ENCODE results near the gene NKD2. TPM values are rescaled to one million over a fixed set of nuclear protein-coding genes. Genes with fewer than 3 reads are reported as not detected.

NKD2 gene
- polyA plus RNA-seq, 1 donor (not counting 4 experiments of a cell fraction or from before 2014, with no cell fraction given) = not detected

DNA sequence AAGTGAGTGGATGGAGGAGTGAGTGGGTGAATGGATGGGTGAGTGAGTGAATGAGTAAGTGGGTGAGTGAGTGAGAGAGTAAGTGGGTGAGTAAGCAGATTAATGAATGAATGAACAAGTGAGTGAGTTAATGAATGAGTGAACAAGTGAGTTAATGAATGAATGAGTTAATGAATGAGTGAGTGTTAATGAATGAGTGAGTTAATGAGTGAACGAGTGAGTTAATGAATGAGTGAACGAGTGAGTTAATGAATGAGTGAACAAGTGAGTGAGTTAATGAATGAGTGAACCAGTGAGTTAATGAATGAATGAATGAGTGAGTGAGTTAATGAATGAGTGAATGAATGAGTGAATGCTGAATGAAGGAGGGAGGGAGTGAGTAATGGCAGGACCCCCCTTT, 26.4 kb downstream of the NKD2 start:
- Histone ChIP-seq H3K79me2 (ENCODE audit: control insufficient read depth, insufficient read depth, low read length) (no peaks in the 10 kb centered on the region), H3K9ac (ENCODE audit: control insufficient read depth, extremely low read depth, insufficient read depth, low read length) (no peak overlapping the region), H3K4me3 (ENCODE audit: control insufficient read depth in 2 of 3, extremely low read depth in 1 of 3, insufficient read depth in 2 of 3, low read depth in 1 of 3, low read length in 3 of 3) (no peak overlapping the region), H3K4me2 (ENCODE audit: control insufficient read depth, extremely low read depth, insufficient read depth, low read depth, low read length) (no peak overlapping the region), H3K4me1 (ENCODE audit: control insufficient read depth, extremely low read depth, insufficient read depth, low read length) (no peaks in the 10 kb centered on the region), H2AFZ (ENCODE audit: control insufficient read depth, low read length) (no peak overlapping the region), H3K9me1 (ENCODE audit: control insufficient read depth, extremely low read depth, insufficient read depth, low read length) (no peaks in the 10 kb centered on the region), H3K36me3 (ENCODE audit: control insufficient read depth in 2 of 2, extremely low read depth in 1 of 2, insufficient read depth in 2 of 2, low read length in 2 of 2) (no peaks in the 10 kb centered on the region), H3K27me3 (ENCODE audit: control insufficient read depth, extremely low read depth, insufficient read depth, low read length) (no peaks in the 10 kb centered on the region), H3K9me3 (ENCODE audit: control insufficient read depth, low read depth, low read length) (no peaks in the 10 kb centered on the region), H3K27ac (ENCODE audit: control insufficient read depth, insufficient read depth, low read length) (no peak overlapping the region), H4K20me1 (ENCODE audit: control insufficient read depth, extremely low read depth, insufficient read depth, low read length) (no peaks in the 10 kb centered on the region)
- no peak for FAIRE-seq
- dilution Hi-C loops (cut with MboI; ENCODE audit: extremely low pct_ligation_motif_present, low sequenced_read_pairs) = no loop called here
- TF ChIP-seq EZH2 (IDR thresholded peaks at IDR 0.05; ENCODE audit: low read length) = no peak
- TF ChIP-seq, protein P1, sequence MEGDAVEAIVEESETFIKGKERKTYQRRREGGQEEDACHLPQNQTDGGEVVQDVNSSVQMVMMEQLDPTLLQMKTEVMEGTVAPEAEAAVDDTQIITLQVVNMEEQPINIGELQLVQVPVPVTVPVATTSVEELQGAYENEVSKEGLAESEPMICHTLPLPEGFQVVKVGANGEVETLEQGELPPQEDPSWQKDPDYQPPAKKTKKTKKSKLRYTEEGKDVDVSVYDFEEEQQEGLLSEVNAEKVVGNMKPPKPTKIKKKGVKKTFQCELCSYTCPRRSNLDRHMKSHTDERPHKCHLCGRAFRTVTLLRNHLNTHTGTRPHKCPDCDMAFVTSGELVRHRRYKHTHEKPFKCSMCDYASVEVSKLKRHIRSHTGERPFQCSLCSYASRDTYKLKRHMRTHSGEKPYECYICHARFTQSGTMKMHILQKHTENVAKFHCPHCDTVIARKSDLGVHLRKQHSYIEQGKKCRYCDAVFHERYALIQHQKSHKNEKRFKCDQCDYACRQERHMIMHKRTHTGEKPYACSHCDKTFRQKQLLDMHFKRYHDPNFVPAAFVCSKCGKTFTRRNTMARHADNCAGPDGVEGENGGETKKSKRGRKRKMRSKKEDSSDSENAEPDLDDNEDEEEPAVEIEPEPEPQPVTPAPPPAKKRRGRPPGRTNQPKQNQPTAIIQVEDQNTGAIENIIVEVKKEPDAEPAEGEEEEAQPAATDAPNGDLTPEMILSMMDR (optimal IDR thresholded peaks at IDR 0.05 in 1 of 3, IDR thresholded peaks at IDR 0.05 in 1 of 3, conservative IDR thresholded peaks at IDR 0.05 in 1 of 3; ENCODE audit: extremely low read depth in 1 of 3, insufficient read depth in 2 of 3, low read length in 3 of 3) = no peak
- no peak for DNase-seq (ENCODE audit: low read depth, low spot score)

DNA sequence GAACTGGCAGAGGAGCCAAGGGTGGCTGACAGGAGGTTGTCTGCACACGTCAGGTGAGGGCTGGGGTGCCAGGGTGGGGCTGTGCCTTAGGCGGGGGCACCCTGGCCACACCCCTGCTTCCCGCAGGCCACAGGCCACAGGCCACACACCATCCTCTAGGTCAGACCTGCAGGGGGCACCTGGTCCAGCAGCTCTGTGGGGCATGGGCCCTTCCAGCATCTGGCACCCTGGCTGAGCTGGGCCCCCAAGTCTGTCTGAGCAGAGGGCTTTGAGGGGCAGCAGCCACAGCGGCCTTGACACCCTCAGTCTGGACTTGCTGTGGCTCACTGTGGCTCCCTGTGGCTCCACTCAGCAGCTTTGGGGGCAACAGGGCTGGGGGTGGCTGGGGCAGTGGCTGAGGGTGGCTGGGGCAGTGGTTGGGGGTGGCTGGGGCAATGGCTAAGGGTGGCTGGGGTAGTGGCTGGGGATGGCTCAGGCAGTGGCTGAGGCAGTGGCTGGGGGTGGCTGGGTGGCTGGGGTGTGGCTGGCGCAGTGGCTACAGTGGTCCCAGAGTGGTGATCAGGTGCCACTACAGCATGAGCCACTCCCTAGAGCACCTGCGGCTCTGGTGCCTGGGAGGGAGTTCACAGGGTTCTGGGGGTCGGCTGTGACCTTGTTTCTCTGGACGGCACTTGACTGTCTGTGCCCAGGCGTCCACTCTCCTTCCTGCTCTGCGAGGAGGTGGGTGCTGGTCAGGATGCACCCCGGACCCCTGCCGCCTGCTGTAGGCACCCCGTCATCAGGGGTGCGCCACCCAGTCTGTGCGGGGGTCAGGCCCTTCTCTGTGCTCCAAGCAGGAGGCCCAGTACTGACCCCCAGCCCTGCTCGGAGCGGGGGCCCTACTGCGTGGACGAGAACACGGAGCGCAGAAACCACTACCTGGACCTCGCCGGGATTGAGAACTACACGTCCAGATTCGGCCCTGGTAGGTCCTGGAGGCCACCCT, 27.1 kb downstream of the NKD2 start:
- no peak overlapping the region for H3K4me2 ChIP-seq (ENCODE audit: control insufficient read depth, extremely low read depth, insufficient read depth, low read depth, low read length)

More for the DNA sequence above, 27.1 kb downstream of the NKD2 start:
- Histone ChIP-seq H3K9me1 (ENCODE audit: control insufficient read depth, extremely low read depth, insufficient read depth, low read length) (no peaks in the 10 kb centered on the region), H3K27ac (ENCODE audit: control insufficient read depth, insufficient read depth, low read length) (no peak overlapping the region), H4K20me1 (ENCODE audit: control insufficient read depth, extremely low read depth, insufficient read depth, low read length) (no peaks in the 10 kb centered on the region), H3K4me1 (ENCODE audit: control insufficient read depth, extremely low read depth, insufficient read depth, low read length) (no peaks in the 10 kb centered on the region), H3K9ac (ENCODE audit: control insufficient read depth, extremely low read depth, insufficient read depth, low read length) (no peak overlapping the region), H3K27me3 (ENCODE audit: control insufficient read depth, extremely low read depth, insufficient read depth, low read length) (no peaks in the 10 kb centered on the region), H3K9me3 (ENCODE audit: control insufficient read depth, low read depth, low read length) (no peaks in the 10 kb centered on the region), H2AFZ (ENCODE audit: control insufficient read depth, low read length) (no peak overlapping the region), H3K36me3 (ENCODE audit: control insufficient read depth in 2 of 2, extremely low read depth in 1 of 2, insufficient read depth in 2 of 2, low read length in 2 of 2) (no peaks in the 10 kb centered on the region), H3K79me2 (ENCODE audit: control insufficient read depth, insufficient read depth, low read length) (no peaks in the 10 kb centered on the region), H3K4me3 (ENCODE audit: control insufficient read depth in 2 of 3, extremely low read depth in 1 of 3, insufficient read depth in 2 of 3, low read depth in 1 of 3, low read length in 3 of 3) (no peak overlapping the region)
- dilution Hi-C loops (cut with MboI; ENCODE audit: extremely low pct_ligation_motif_present, low sequenced_read_pairs) = no loop called here
- DNase-seq (ENCODE audit: low read depth, low spot score) = no peak
- no peak for FAIRE-seq
- no peak for TF ChIP-seq EZH2 (IDR thresholded peaks at IDR 0.05; ENCODE audit: low read length)
- TF ChIP-seq, protein P1 (optimal IDR thresholded peaks at IDR 0.05 in 1 of 3, IDR thresholded peaks at IDR 0.05 in 1 of 3, conservative IDR thresholded peaks at IDR 0.05 in 1 of 3; ENCODE audit: extremely low read depth in 1 of 3, insufficient read depth in 2 of 3, low read length in 3 of 3) = no peak
